ENCODE measurements around the gene NETO1. TPM values are rescaled to one million over a fixed set of nuclear protein-coding genes. Genes with fewer than 3 reads are reported as not detected.

Gene NETO1, protein sequence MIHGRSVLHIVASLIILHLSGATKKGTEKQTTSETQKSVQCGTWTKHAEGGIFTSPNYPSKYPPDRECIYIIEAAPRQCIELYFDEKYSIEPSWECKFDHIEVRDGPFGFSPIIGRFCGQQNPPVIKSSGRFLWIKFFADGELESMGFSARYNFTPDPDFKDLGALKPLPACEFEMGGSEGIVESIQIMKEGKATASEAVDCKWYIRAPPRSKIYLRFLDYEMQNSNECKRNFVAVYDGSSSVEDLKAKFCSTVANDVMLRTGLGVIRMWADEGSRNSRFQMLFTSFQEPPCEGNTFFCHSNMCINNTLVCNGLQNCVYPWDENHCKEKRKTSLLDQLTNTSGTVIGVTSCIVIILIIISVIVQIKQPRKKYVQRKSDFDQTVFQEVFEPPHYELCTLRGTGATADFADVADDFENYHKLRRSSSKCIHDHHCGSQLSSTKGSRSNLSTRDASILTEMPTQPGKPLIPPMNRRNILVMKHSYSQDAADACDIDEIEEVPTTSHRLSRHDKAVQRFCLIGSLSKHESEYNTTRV
- total RNA-seq: 3.3 and 11.6 TPM in 2 replicates

DNA sequence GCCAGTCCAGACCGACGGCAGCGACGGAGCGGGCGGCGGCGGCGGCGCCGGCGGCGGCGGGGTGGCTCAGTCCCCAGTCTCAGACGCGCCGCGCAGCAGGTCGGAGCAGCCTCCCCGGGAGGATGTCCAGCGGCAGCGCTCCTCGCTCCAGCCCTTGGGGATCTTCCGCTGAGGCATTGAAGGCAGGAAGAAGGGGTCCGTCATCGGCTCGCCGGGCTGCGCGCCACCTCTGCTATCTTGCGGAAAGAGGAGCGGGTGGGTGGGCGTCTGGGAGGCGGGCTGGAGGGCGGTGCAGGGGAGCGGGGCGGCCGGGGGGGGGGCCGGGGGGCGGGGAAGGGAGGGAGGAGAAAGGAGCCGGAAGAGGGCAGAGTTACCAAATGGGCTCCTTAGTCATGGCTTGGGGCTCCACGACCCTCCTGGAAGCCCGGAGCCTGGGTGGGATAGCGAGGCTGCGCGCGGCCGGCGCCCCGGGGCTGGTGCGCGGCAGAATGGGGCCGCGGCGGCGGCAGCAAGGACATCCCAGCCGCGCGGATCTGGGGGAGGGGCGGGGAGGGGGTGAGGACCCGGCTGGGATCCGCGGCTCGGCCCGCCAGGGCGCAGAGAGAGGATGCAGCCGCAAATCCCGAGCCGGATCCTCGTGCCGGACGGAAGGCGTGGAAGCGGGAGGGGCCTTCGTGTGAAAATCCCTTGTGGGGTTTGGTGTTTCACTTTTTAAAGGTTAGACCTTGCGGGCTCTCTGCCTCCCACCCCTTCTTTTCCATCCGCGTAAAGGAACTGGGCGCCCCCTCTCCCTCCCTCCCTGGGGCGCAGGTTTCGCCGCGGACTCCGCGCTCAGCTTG is at the start of gene NETO1:
Gene NETO1 (minus strand): TSS at position 242 of the 839 bp plus-strand sequence. CDS start 696 bp downstream, outside the sequence.
- H3K4me3 ChIP-seq (ENCODE audit: low read depth, low read length): peak within 1 kb of the TSS; percentile 61
- no peak for DNase-seq (ENCODE audit: low read depth)
- TF ChIP-seq, protein P1, sequence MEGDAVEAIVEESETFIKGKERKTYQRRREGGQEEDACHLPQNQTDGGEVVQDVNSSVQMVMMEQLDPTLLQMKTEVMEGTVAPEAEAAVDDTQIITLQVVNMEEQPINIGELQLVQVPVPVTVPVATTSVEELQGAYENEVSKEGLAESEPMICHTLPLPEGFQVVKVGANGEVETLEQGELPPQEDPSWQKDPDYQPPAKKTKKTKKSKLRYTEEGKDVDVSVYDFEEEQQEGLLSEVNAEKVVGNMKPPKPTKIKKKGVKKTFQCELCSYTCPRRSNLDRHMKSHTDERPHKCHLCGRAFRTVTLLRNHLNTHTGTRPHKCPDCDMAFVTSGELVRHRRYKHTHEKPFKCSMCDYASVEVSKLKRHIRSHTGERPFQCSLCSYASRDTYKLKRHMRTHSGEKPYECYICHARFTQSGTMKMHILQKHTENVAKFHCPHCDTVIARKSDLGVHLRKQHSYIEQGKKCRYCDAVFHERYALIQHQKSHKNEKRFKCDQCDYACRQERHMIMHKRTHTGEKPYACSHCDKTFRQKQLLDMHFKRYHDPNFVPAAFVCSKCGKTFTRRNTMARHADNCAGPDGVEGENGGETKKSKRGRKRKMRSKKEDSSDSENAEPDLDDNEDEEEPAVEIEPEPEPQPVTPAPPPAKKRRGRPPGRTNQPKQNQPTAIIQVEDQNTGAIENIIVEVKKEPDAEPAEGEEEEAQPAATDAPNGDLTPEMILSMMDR (conservative IDR thresholded peaks at IDR 0.05; ENCODE audit: low read depth, low read length): no peak

DNA sequence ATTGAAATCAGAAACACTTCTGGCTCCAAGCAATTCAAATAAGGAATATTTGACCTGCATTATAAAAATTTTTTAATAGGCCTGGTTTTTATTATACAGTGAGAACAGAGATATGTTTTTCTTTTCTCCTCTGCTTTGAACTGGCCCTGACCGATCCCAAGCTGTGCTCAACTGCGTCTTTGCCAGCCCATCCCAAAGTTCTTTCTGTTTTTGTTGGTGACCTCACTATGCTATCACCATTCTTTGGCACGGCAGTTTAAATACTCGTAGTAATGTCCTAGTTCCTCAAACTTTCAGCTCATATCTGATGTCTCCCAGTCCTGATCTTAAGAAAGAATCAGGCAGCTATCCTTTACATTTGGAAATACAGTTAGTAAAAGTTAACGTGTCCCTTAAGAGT is 42.3 kb upstream of the NETO1 start:
- H3K4me3 ChIP-seq (ENCODE audit: low read depth, low read length): no peak overlapping the region
- TF ChIP-seq, protein P1 (conservative IDR thresholded peaks at IDR 0.05; ENCODE audit: low read depth, low read length): no peak
- DNase-seq (ENCODE audit: low read depth): no peak

DNA sequence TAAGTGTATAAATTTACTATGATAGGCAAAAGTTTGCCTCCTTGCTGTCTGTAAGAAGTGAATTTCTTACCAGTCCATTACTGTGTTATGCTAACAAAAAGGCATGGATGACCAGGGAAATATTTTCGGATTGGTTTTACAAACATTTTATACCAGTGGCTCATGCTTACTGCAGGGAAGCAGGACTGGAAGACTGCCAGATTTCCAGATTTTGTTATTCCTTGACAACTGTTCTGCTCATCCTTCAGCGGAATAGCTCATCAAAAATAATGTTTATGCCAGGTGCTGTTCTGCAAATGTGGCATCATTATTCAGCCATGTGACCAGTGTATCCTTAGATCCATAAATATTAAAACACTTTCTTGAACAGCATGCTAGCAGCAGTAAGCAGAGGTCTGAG is 40.4 kb upstream of the NETO1 start:
- H3K4me3 ChIP-seq (ENCODE audit: low read depth, low read length): no peak overlapping the region
- TF ChIP-seq, protein P1 (conservative IDR thresholded peaks at IDR 0.05; ENCODE audit: low read depth, low read length): no peak
- DNase-seq (ENCODE audit: low read depth): no peak

DNA sequence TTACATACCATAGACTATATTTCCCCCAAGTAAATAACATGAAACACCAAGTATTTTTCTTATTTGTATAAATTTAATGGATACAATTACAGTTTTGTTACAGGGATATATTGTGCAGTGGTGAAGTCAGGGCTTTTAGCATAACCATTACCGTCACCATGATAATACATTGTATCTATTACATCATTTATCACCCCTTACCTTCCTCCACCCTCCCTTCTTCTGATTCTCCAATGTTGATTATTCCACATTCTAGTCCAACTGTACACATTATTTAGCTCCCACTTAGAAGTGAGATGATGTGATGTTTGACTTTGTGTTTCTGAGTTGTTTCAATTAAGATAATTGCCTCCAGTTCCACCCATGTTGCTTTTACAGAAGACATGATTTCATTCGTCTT is 35.2 kb upstream of the NETO1 start:
- no peak overlapping the region for H3K4me3 ChIP-seq (ENCODE audit: low read depth, low read length)
- no peak for DNase-seq (ENCODE audit: low read depth)
- TF ChIP-seq, protein P1 (conservative IDR thresholded peaks at IDR 0.05; ENCODE audit: low read depth, low read length): no peak

DNA sequence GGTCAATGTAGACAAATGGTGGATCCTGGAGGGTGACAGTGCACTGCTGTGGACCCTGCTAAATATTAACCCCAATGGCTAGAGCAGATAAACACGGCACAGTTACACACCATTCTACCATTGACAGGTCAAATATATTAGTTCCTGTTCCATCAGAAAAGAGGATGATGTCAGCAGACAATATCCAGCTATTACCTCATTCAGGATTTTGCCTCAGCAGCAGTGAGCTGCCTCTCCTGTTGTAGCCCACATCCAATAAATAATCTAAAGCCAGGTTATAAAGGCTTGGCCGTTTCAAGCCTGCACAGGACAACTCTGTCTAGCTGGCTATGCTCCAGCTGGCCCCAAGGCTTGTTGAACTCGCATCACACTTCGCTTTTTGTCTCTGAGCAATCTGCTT is 31.6 kb upstream of the NETO1 start:
- DNase-seq (ENCODE audit: low read depth): no peak
- TF ChIP-seq, protein P1 (conservative IDR thresholded peaks at IDR 0.05; ENCODE audit: low read depth, low read length): no peak

DNA sequence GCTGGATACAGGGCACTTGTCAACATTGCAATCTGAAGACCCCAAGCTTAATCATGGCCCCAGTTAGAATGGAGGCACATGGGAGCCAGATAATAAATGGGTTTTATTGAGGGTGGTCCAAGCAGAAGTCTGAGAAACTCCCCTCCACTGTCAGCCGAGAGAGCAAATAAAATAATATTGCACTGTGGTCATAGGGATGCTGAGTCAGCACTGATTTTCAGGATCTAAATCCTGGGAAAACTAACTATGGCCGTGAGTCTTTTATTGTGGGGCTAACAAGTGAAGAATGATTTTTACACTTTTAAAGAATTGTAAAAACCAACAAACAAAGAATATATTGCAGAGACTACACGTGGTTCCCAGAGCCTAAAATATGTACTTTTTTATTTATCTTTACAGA is 31.1 kb upstream of the NETO1 start:
- TF ChIP-seq, protein P1 (conservative IDR thresholded peaks at IDR 0.05; ENCODE audit: low read depth, low read length): no peak
- no peak overlapping the region for H3K4me3 ChIP-seq (ENCODE audit: low read depth, low read length)

More for the DNA sequence above, 31.6 kb upstream of the NETO1 start:
- no peak overlapping the region for H3K4me3 ChIP-seq (ENCODE audit: low read depth, low read length)

More for the DNA sequence above, 31.1 kb upstream of the NETO1 start:
- DNase-seq (ENCODE audit: low read depth): no peak
